Glomerular visceral epithelial cell (primary cell): ENCODE measurements around the gene VMP1.
"Not testable (repeated sequence)": the region's sequence is repeated elsewhere in the genome, so short reads cannot be mapped to it uniquely, and the experiment has no call there.

Experiments used
- DNase-seq: peaks from one replicate; pipeline ENCODE4 v3.0.0-alpha.2; 2016; ENCODE audit errors: extremely low spot score

The VMP1 gene

DNA sequence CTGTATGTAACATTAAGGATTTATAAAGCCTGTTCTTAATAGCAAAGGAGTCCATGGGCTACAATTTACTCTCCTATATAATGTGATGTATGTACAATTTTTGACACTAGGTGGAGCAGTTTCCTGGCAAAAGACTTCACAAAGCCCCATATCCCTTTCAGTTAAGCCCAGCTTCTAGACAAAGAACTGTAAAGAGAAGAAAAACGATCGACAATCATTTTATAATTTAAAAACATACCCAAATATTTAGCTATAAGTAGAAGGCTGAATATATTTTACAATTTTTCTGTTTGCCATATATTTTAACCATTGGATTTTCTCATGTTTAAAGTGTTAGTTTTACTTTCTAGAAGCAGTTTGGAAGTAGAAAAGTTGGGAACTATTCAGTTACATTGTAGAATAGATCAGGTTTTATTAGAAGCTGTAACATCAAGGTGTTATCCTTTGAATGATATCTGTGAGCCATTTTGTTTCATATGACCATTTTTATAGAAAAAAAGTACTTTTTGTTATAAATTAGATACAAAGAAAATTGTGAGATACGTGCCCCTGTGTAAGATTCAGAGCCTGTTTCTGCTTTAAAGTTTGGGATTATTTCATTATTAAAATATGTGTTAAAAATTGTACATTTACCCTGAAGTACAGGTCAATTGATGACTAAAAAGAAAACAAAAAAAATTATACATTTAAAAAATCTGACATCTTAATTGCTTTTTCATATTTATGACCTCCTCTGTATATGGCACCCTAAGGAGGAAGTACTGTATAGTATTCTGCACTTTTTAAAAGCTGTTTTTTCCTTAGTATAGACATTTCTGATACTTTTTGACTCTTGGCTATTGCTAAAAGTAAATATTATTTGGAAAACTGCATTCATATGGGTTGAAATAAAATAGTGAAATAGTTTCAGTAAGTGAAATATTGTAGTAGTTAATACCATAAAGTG is 46.3 kb downstream of the VMP1 start:
- peak; percentile 92 for DNase-seq

DNA sequence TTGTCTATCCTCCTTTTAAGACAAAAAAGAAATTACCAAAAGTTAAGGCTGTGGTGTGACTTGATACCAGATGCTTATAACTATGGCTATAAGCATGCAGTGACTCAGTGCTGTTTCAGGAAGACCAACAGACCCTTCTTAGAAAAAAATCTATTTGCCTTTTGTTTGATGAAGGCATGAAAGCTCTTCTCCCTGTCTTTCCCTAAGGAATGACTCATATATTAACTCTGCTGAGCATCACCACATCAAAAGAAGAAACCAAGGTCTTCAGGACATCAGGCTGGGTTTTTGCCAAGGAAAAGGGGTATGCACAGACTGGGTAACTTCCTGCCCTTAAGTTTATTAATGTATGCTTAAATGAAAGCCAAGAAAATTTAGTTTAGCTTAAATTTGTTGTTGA is 47.1 kb downstream of the VMP1 start:
- peak; percentile 97 for DNase-seq

DNA sequence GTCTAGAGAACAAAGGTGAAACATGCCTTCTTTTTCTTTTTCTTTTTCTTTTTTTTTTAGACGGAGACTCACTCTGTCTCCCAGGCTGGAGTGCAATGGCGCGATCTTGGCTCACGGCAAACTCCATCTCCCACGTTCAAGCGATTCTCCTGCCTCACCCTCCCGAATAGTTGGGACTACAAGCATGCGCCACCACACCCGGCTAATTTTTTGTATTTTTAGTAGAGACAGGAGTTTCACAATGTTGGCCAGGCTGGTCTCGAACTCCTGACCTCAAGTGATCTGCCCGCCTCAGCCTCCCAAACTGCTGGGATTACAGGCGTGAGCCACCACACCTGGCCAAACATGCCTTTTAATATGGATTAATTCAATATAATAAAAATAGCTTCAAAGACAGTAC is 47.6 kb downstream of the VMP1 start:
- DNase-seq, result not testable (repeated sequence)

DNA sequence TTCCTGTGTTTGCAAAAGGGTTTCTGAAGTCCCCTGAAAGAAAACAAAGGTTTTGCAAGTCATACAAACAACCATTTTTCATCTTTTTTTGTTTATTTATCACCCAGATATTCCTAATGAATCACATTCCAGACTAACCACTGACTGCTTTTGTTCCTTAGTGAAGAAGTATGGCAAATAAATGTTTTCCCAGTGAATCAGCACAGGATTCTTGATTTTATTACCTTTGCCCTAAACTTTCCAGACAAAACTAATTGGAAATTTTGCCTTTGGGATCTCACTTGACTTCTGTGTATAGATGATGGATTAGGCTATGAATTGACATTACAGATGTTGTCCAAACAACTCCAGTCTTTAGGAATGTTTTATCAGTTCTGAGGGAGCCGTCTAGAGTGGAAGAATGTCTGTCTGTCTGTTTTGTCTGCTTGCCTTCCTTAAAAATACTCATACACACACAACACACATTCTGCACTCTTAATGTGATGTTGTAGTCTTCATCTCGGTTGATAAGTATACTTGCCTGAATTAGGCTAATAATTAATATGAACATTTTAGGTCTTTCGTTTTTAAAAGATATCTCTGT is 48.9 kb downstream of the VMP1 start:
- peak; percentile 79 for DNase-seq

DNA sequence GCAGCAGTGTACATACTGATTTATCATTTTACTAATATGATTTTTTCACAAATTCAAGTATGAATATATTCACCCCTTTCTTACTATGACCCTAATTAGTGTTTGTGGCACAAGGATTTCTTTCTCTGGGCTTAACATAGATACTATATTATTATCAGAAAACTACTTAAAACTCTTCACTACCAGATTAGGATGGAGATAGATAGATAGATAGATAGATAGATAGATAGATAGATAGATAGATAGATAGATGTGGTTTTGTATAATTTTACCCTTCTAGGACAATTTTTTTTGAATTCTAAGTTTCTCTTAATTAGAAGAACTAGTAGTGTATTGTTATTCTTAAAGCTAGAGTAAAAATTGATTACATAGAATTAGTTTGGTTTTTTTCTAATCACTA is 49.6 kb downstream of the VMP1 start:
- DNase-seq, result no peak

DNA sequence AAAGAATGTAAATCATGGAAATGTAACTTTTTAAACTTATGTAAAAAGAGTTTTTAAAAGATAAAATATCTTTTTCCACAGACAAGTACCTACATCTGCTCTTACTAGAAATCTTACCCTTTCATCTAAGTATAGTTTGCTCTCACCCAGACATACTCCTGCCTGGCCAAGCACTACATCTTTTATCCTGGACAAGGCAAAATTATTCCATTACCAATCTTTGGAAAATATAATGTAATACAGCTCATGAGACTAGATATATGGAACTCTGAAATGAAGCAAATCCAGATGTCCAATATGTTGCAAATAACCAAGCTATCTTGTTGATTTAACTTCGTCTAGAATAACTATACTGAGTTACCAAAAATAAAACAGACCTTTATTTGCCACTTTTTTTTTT is 50.0 kb downstream of the VMP1 start:
- DNase-seq, result no peak

DNA sequence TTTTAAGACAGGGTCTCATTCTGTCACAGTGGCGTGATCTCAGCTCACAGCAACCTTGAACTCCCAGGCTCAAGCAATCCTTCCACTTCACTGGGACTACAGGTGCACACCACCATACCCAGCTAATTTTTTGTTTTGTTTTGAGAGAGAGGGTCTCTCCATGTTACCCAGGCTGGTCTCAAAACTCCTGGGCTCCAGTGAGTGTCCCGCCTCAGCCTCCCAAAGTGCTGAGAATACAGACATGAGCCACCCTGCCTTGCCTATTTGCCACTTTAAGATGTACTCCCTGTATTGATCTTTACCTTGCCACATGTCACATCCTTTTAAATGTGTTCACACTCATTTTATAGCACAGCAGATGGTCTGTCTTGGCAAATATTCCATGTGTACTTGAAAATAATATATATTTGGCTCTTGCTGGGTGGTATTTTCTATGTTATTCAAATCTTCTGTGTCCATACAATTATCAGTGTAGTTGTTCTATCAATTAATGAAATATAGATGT is 50.5 kb downstream of the VMP1 start:
- no peak for DNase-seq

DNA sequence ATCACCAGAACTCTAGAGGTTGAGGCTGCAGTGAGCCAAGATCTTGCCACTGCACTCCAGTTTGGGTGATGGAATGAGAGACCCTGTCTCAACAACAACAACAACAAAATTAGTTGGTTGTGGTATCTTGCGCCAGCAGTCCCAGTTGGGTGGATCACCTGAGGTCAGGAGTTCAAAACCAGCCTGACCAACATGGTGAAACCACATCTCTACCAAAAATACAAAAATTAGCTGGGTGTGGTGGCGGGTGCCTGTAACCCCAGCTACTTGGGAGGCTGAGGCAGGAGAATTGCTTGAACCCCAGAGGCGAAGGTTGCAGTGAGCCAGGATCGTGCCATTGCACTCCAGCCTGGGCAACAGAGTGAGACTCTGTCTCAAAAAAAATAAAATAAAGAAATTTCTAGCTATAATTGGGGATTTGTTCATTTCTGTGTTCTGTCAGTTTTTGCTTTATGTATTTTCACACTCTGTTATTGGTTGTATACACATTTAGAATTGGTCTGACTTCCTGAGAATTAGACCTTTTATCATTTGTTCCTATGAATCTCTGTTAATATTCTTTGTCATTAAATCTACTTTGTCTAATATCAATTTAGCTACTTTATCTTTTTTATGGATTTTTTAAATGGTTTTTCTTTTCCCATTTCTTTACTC is 51.7 kb downstream of the VMP1 start:
- not testable (repeated sequence) for DNase-seq

DNA sequence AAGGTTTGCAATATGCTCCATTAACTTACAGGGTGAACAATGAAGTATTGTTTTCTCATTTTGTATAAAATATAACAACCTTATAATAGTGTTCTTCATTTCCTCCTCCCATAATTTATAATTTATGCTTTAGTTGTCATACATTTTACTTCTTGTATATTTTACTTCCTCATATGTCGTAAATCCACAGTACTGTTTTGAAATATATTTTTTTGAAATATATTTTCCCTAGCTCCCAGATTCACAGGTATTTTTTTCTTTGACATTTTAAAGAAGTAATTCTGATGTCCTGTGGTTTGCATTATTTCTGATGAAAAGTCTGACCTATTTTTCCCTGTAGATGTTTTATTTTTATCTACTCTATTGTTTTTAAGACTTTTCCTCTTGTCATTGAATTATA is 52.7 kb downstream of the VMP1 start:
- DNase-seq, result no peak

DNA sequence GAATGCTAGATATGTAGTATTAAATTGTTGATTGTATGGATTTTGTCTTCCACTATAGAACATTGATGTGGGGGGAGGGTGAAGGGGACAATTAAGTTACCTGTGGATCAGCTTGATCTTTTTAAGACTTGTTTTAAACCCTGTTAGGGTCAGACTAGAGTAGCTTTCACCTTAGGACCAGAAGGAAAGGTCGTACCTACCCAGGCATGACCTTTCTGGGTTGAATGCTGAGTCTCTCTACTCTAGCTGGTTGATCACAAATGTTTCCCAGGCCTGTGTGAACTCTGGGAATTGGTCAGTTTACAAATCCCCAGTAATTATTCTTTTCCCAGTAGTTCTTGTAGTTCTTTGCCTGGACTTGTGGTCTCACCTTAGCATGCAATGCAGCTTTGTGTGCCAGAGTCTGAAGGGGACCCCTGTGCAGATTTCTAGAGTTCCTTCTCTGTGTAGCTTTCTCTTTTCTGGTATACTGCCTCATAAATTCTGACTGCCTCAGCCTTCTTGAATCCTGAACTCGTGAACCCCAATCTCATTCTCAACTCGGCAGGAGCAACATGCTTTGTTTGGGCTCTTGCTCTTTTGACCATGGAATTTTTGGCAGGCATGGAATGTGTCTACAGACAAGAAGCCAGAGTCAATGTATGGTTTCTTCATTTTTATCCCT is 54.1 kb downstream of the VMP1 start:
- peak; percentile 80 for DNase-seq

DNA sequence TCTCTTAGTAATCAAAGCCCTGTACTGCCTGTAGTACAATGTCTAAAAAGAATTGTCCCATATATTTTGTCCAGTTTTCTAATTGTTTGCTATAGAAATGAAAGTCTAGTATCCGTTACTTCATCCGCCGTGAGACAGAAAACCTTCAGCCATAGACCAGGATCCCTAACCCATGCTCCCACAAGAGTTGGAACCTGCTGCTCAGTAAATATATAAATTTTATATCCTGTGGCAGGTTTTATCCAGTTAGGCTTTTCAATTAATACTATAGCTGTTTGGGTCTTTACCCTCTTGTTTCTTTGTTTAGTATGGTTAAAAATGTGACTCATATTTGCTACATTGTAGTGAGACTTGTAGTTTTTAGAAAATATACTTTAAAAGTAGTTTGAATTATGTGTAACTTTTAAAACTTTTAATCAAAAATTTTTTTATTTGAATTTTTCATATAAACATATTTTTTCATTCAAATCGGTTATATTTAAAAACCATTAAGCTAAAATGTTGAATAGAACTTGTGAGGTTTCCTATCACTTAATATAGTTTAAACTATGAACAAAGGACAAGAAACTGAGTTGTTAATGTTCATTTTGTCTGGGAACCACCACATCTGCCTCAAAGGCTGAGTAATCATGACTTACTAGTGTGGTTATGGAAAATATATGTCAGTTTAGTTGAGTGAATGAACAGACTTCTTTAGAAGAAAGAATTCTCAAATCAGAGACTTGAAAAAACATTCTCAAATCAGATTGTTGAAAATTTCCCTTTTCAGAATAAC is 54.8 kb downstream of the VMP1 start:
- DNase-seq, result peak; percentile 73

DNA sequence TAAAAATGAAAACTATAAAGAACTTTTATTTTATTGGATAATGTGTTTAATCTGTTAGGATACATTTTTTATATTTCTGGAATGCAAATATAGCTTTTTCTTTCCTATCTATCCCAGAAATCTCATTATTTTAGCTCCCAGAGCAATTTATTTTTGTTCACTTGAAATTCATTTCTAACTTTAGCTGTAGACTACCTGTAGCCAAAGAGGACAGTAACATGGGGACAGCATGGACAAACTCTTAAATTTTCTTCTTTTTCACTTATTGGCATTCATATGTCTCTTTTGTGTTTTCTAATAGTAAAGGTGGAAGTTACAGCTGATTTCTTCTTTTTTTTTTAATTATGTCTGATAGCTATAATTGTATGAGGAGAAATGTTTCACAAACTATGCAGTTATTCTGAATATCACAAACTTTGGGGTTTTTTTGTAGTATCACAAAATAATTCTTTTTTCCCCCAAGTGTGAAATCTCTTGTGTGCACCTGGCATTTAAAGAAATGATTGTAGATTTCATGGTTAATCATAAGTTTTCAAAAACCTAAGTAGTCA is 55.4 kb downstream of the VMP1 start:
- no peak for DNase-seq

DNA sequence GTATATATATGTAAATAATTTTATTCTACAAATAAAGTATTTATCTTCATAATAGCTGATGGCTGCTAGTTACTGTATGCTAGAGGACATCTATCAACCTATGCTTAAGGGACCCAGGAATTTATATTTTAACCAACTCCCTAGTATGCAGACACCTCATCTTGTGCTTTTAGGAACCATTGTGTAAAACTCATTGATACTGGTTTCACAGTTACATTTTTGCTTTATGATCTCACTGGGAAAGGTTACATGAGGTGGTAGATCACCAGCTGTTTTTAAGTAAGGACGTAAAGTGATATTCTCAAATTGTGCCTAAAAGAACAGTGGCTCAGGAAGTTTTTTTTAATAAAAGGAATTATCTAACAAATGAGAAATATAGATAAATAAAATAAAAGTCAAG is 56.4 kb downstream of the VMP1 start:
- peak; percentile 82 for DNase-seq

DNA sequence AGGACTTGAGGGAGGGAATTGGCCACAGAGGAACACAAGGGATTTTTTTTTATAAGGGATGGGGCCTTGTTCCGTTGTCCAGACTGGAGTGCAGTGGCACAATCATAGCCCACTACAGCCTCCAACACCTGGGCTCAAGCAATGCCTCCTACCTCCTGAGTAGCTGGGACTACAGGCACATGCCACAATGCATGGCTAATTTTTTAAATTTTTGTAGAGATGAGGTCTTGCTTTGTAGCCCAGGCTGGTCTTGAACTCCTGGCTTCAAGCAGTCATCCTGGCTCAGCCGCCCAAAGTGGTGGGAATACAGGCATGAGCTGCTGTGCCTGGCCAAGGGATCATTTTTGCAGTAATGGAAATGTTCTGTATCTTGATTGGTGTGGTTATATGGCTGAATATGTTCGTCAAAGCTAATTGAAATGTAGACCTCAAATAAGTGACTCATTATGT is 56.9 kb downstream of the VMP1 start:
- peak; percentile 35 for DNase-seq

DNA sequence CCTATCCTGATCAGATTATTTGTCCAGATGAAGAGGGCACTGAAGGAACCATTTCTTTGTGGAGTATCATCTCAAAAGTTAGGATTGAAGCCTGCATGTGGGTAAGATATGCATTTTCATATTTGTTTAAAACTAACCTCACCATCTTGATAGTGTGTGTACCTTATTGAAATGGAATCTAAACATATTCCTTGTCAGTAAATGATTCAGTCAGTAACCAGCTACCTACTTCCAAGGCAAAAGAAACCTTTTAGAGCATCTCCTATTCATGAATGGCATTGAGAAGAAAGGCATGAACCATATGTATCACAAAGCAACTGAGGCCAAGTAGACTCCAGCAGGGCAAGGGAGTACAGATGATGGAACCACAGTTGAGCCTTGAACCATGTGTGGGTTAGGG is 57.6 kb downstream of the VMP1 start:
- DNase-seq, result no peak

DNA sequence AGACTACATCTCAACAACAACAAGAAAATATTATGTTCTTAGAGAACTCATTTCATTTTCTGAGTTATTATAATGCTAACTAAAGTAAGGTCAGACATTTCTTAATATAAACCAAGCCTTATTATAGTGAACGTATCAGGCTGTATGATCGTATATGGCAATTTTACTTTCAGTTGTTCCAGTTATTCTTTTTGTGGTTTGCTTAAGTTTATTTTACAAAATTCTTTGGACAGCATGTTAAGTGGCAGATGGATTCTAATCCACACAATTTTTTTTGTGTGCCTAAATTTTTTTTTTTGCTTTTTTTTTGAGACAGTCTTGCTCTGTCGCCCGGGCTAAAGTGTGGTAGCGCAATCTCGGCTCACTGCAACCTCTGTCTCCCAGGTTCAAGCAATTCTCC is 59.0 kb downstream of the VMP1 start:
- no peak for DNase-seq

DNA sequence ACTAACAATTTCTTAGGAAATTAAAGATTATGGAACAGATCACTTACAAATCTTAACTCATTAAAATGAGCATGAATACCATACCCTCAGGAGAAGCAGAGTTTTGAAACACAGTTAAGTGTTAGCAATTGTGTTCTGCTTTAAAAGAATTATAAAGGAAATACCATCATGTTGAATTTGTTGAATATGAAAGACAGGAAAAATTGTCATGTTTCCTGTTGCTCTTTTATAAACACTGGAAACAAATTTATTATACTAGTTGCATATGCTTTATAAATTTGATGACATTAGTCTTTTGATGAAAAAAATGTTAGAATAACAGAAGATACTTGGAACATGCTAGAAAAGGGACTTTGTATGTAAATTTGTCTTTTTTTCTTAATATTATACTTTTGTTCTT is 59.7 kb downstream of the VMP1 start:
- DNase-seq, result no peak

DNA sequence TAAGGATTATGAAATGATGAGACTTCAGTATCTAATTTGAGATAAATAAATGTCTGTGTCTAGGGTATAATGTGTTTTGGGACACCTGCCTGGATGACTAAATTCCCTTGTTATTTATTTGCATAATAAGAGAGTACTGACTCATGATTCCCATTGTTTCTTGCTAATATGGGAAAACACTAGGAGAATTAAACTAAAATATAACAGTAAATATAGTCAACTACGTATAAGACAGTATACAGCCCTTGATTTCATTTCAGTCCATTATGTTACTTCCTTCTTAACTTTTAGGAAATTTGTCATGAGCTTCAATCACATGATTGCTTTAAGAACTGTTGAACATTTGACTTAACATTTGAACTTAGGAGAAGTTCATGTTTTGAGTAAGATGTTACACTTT is 62.4 kb downstream of the VMP1 start:
- no peak for DNase-seq

DNA sequence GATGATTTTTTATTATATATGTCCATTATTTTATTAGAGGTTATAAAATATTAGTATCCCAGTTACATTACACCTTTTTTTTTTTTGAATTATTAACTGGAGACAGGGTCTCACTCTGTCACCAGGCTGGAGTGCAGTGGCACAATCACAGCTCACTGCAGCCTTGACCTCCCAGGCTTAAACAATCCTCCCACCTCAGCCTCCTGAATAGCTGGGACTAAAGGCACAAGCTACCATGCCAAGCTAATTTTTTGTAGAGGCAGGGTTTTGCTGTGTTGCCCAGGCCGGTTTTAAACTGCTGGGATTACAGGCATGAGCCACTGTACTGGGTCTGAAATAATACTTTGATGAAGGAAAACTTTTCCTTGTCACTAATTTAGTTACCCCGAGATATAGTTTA is 63.6 kb downstream of the VMP1 start:
- no peak for DNase-seq

DNA sequence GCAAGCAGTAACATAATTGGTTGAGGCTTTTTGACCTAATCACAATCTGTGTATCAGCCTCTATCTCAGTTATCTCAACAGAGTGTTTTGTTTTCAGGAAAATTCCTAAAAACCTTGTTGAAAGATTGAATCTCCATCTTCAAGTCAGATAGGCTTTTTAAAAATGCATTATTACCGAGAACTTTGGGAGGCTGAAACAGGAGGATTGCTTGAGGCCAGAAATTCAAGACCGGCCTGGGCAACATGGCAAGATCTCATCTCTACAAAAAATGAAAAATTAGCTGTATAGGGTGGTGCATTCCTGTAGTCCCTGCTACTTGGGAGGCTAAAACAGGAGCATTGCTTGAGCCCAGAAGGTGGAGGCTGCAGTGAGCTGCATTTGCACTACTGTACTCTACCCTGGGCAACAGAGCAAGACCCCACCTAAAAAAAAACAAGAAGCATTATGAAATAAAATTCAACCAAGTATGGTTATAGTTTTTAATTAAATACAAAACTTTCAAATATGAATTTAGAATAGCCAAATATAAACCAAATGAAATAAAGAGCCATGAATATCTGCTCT is 68.4 kb downstream of the VMP1 start:
- DNase-seq, result no peak

DNA sequence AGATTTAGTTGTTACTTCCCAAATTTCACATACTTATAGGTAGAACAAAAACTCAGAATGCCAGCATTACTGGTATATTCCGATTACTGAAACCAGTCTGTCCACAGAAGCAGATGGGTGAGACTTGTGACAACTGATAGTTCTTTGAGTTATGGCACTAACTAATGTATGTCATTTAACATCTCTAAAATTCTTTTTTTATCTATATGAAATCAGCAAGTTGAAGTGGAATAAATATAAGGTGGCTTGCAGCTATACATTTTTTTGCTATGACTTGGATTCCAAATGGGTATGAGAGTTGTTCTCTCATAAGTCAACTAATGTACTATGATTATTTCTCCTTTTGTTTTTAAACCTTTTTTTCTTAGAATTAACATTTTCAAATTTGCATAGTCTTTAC is 69.1 kb downstream of the VMP1 start:
- no peak for DNase-seq
